H1 (cell line): ENCODE measurements around the gene MAGI1. TPM values are rescaled to one million over a fixed set of nuclear protein-coding genes. Genes with fewer than 3 reads are reported as not detected.

Source experiments
- CTCF ChIA-PET: fragments of 300-600 bp; sonication (Branson Sonifier 250); formaldehyde crosslinking; loops from one replicate; lab custom pipeline; 2021; ENCODE audit not compliant: partially characterized antibody; lab: Charles Lee
- POLR2A ChIA-PET: fragments of 300-600 bp; sonication (Branson Sonifier 250); formaldehyde crosslinking; loops from one replicate; lab custom pipeline; 2021; ENCODE audit warnings: inconsistent platforms; ENCODE audit not compliant: partially characterized antibody; lab: Charles Lee
- DNase-seq, 2 experiments: peaks; one replicate each; pipeline versions ENCODE4 v3.0.0 to v3.0.0-alpha.2; 2010 to 2022; ENCODE audit warnings: low spot score in 2 of 2, low read depth in 1 of 2, mixed read lengths in 1 of 2
- FAIRE-seq: peaks from 2 replicates; lab custom pipeline; 2011; peaks lifted over from hg19 to GRCh38; lab: Jason Lieb, UNC
- H2AFZ ChIP-seq: 2 replicates; pipeline ENCODE4 v1.8.1; 2012; ENCODE audit warnings: low read length, inconsistent platforms
- H2AK5ac ChIP-seq: 2 replicates; pipeline ENCODE4 v1.6.1; 2013; ENCODE audit warnings: low read depth, low read length
- H2BK120ac ChIP-seq: replicated peaks from 2 replicates; pipeline ENCODE3; 2013; ENCODE audit warnings: low read depth, low read length, inconsistent platforms
- H2BK12ac ChIP-seq: 2 replicates; pipeline ENCODE4 v1.6.1; 2013; ENCODE audit warnings: low read depth, low read length
- H2BK15ac ChIP-seq: 2 replicates; pipeline ENCODE4 v1.6.1; 2013; ENCODE audit warnings: low read length
- H2BK20ac ChIP-seq: 2 replicates; pipeline ENCODE4 v1.6.1; 2013; ENCODE audit warnings: low read length
- H2BK5ac ChIP-seq: 2 replicates; pipeline ENCODE4 v1.6.1; 2013; ENCODE audit warnings: low read depth, low read length
- H3K14ac ChIP-seq: 2 replicates; pipeline ENCODE4 v1.6.1; 2013; ENCODE audit warnings: inconsistent platforms; ENCODE audit not compliant: insufficient read length
- H3K18ac ChIP-seq: 2 replicates; pipeline ENCODE4 v1.6.1; 2013; ENCODE audit warnings: low read length; ENCODE audit errors: extremely low read depth
- H3K23ac ChIP-seq: 2 replicates; pipeline ENCODE4 v1.6.1; 2013; ENCODE audit warnings: inconsistent platforms; ENCODE audit not compliant: insufficient read length
- H3K23me2 ChIP-seq: 2 replicates; pipeline ENCODE4 v1.6.1; 2013; ENCODE audit warnings: low read depth, low read length
- H3K27ac ChIP-seq: 2 replicates; pipeline ENCODE4 v1.6.1; 2011; ENCODE audit warnings: low read depth, low read length, inconsistent platforms
- H3K27me3 ChIP-seq, 4 experiments: replicated peaks in 1 of 4; 1 replicate in 1 of 4; 2 replicates in 3 of 4; pipeline versions ENCODE4 v1.6.1 to v1.8.1; 2011 to 2013; ENCODE audit warnings: low read length in 3 of 4, mild to moderate bottlenecking in 3 of 4, inconsistent platforms in 2 of 4, mixed read lengths in 2 of 4, moderate library complexity in 1 of 4; ENCODE audit not compliant: control insufficient read depth in 3 of 4, insufficient read depth in 3 of 4; ENCODE audit errors: extremely low read depth in 1 of 4
- H3K36me3 ChIP-seq, 4 experiments: 2 replicates each; pipeline versions ENCODE4 v1.6.1 to v1.8.1; 2011 to 2013; ENCODE audit warnings: mild to moderate bottlenecking in 4 of 4, low read length in 3 of 4, moderate library complexity in 2 of 4, control low read depth in 1 of 4, inconsistent platforms in 1 of 4; ENCODE audit not compliant: insufficient read depth in 4 of 4, control insufficient read depth in 2 of 4
- H3K4ac ChIP-seq: replicated peaks from 2 replicates; pipeline ENCODE3; 2013; ENCODE audit warnings: low read length, low read depth, mixed read lengths, inconsistent platforms; ENCODE audit not compliant: insufficient read length
- H3K4me1 ChIP-seq, 4 experiments: replicated peaks in 1 of 4; 1 replicate in 1 of 4; 2 replicates in 3 of 4; pipeline versions ENCODE4 v1.6.1 to v1.8.1; 2011 to 2013; ENCODE audit warnings: low read length in 3 of 4, inconsistent platforms in 2 of 4, mixed read lengths in 1 of 4; ENCODE audit not compliant: insufficient read depth in 4 of 4, control insufficient read depth in 3 of 4
- H3K4me2 ChIP-seq, 2 experiments: 2 replicates each; pipeline versions ENCODE4 v1.6.1 to v1.8.1; 2011 to 2013; ENCODE audit warnings: low read depth in 2 of 2, low read length in 2 of 2, control low read depth in 1 of 2, inconsistent platforms in 1 of 2, mild to moderate bottlenecking in 1 of 2; ENCODE audit not compliant: insufficient read depth in 1 of 2
- H3K4me3 ChIP-seq, 4 experiments: fragments of 200-600, 300-600 bp in 1 of 4; sonication (generic), shearing (Covaris generic), sonication (Bioruptor Twin) in 1 of 4; 2 replicates each; pipeline versions ENCODE4 v1.5.1 to v1.8.1; 2011 to 2016; ENCODE audit warnings: low read length in 4 of 4, low read depth in 3 of 4, control low read depth in 2 of 4, inconsistent platforms in 2 of 4, mild to moderate bottlenecking in 2 of 4, mixed read lengths in 1 of 4, moderate library complexity in 1 of 4; ENCODE audit not compliant: insufficient read depth in 2 of 4; ENCODE audit errors: extremely low read depth in 1 of 4
- H3K56ac ChIP-seq: replicated peaks from 2 replicates; pipeline ENCODE3; 2013; ENCODE audit warnings: low read depth, mild to moderate bottlenecking, mixed read lengths, low read length, inconsistent platforms; ENCODE audit not compliant: insufficient read length
- H3K79me1 ChIP-seq: 2 replicates; pipeline ENCODE4 v1.6.1; 2013; ENCODE audit warnings: low read depth, low read length, control low read depth
- H3K79me2 ChIP-seq, 2 experiments: 2 replicates each; pipeline versions ENCODE4 v1.6.1 to v1.8.1; 2012 to 2013; ENCODE audit warnings: low read length in 2 of 2, mild to moderate bottlenecking in 2 of 2, inconsistent platforms in 1 of 2; ENCODE audit not compliant: insufficient read depth in 2 of 2, control insufficient read depth in 1 of 2
- H3K9ac ChIP-seq, 4 experiments: replicated peaks in 1 of 4; 1 replicate in 1 of 4; 2 replicates in 3 of 4; pipeline versions ENCODE4 v1.6.1 to v1.8.1; 2011 to 2013; ENCODE audit warnings: low read depth in 3 of 4, low read length in 3 of 4, control low read depth in 2 of 4, mild to moderate bottlenecking in 2 of 4, moderate library complexity in 2 of 4, inconsistent platforms in 1 of 4; ENCODE audit errors: extremely low read depth in 1 of 4
- H3K9me3 ChIP-seq, 2 experiments: 2 replicates each; pipeline versions ENCODE4 v1.6.1 to v1.8.1; 2012 to 2013; ENCODE audit warnings: mild to moderate bottlenecking in 2 of 2, moderate library complexity in 2 of 2, control low read depth in 1 of 2, inconsistent platforms in 1 of 2, low read depth in 1 of 2, low read length in 1 of 2, mixed read lengths in 1 of 2; ENCODE audit not compliant: insufficient read depth in 2 of 2
- H4K20me1 ChIP-seq, 2 experiments: replicated peaks in 1 of 2; 2 replicates each; pipeline versions ENCODE3 to v1.8.1; 2011 to 2013; ENCODE audit warnings: inconsistent platforms in 2 of 2, low read length in 2 of 2, mild to moderate bottlenecking in 1 of 2; ENCODE audit not compliant: insufficient read depth in 2 of 2, control insufficient read depth in 1 of 2
- H4K5ac ChIP-seq: 2 replicates; pipeline ENCODE4 v1.6.1; 2013; ENCODE audit warnings: low read length, low read depth, mixed read lengths, inconsistent platforms; ENCODE audit not compliant: insufficient read length
- H4K8ac ChIP-seq: 2 replicates; pipeline ENCODE4 v1.8.0; 2013; ENCODE audit warnings: mild to moderate bottlenecking, moderate library complexity, low read length, inconsistent platforms; ENCODE audit not compliant: insufficient read depth; ENCODE audit errors: extremely low read depth
- H4K91ac ChIP-seq: replicated peaks from 2 replicates; pipeline ENCODE3; 2013; ENCODE audit warnings: low read length, mixed read lengths, inconsistent platforms; ENCODE audit not compliant: insufficient read length
- BACH1 ChIP-seq: IDR thresholded peaks from 2 replicates; pipeline ENCODE4 v1.6.1; 2012; ENCODE audit warnings: low read length, improper control_type of control experiment
- EGR1 ChIP-seq: IDR thresholded peaks from 2 replicates; pipeline ENCODE4 v1.6.1; 2011; ENCODE audit warnings: low read depth, low read length, borderline replicate concordance
- POU5F1 ChIP-seq: IDR thresholded peaks from 2 replicates; pipeline ENCODE4 v1.6.1; 2011; ENCODE audit warnings: low read depth, mild to moderate bottlenecking, low read length, moderate library complexity
- RAD21 ChIP-seq, 2 experiments: IDR thresholded peaks in 1 of 2; conservative IDR thresholded peaks in 1 of 2; 2 replicates each; pipeline ENCODE4 v1.6.1; 2011; ENCODE audit warnings: low read depth in 2 of 2, low read length in 2 of 2, improper control_type of control experiment in 1 of 2, inconsistent platforms in 1 of 2, mild to moderate bottlenecking in 1 of 2, moderate library complexity in 1 of 2
- RBBP5 ChIP-seq: IDR thresholded peaks from 2 replicates; pipeline ENCODE4 v1.7.1; 2012; ENCODE audit warnings: low read depth, mild to moderate bottlenecking, inconsistent platforms, low read length, moderate library complexity, borderline replicate concordance
- RFX5 ChIP-seq: IDR thresholded peaks from 2 replicates; pipeline ENCODE4 v1.6.1; 2011; ENCODE audit warnings: low read depth, low read length, improper control_type of control experiment, borderline replicate concordance
- RNF2 ChIP-seq: fragments of 200-900, 300-1000 bp; sonication (generic); IDR thresholded peaks from 2 replicates; pipeline ENCODE4 v1.7.1; 2016; ENCODE audit warnings: borderline replicate concordance, low read depth, mild to moderate bottlenecking, antibody characterized with exemption, low read length; ENCODE audit not compliant: poor library complexity, severe bottlenecking; ENCODE audit errors: missing control alignments
- SAP30 ChIP-seq: fragments of 300-600 bp; sonication (generic); IDR thresholded peaks from 2 replicates; pipeline ENCODE4 v1.7.1; 2012; ENCODE audit warnings: low read length, moderate library complexity, mild to moderate bottlenecking, inconsistent platforms; ENCODE audit not compliant: insufficient read depth, insufficient replicate concordance
- TEAD4 ChIP-seq: IDR thresholded peaks from 2 replicates; pipeline ENCODE4 v1.6.1; 2012; ENCODE audit warnings: low read depth, low read length, inconsistent platforms, mixed read lengths
- WGBS, 2 experiments: shearing (Covaris generic) in 1 of 2; methylation state at CpG; one replicate each; pipeline versions ENCODE4 v1.1.6 to v1.1.7; 2013 to 2015; ENCODE audit warnings: low lambda C conversion rate in 2 of 2, mixed read lengths in 2 of 2, inconsistent platforms in 1 of 2, low coverage in 1 of 2, missing lambda C conversion rate in 1 of 2; ENCODE audit not compliant: insufficient replicate concordance in 2 of 2, insufficient coverage in 1 of 2, insufficient read length in 1 of 2; ENCODE audit errors: extremely low coverage in 1 of 2, missing lambda C conversion rate in 1 of 2; 5-methylcytosine and 5-hydroxymethylcytosine counted together
- polyA plus RNA-seq, 7 experiments: library from polyadenylated mRNA; depleted of rRNA in 3 of 7; stranded (reverse) in 5 of 7; unstranded in 2 of 7; fragments of >200 nt in 5 of 7; fragments of 200-250 nt in 2 of 7; gene quantifications; 1 replicate in 5 of 7; 2 replicates in 1 of 7; 4 replicates in 1 of 7; pipeline versions ENCODE4 v1.2.1 to v1.2.3, GENCODE V29; 2011 to 2013; ENCODE audit warnings: missing spikeins in 2 of 7, mixed read lengths in 2 of 7
- total RNA-seq: library from RNA; stranded (reverse); fragmentation: NEBNext Ultra II Directional; extraction: Animal tissue kit (Norgen Biotek cat#: 25700); gene quantifications from 2 replicates; pipeline ENCODE4 v1.2.1, GENCODE V29; 2021

Gene MAGI1
- total and polyA plus RNA-seq, 2 of the 8 experiments (the other 6 are each of a cell fraction or from before 2014, with no cell fraction given) = 19.8 to 78.0 TPM

GRCh38 chr3:65783117-65783516 is 255.6 kb downstream of the MAGI1 start:
- CTCF ChIA-PET = interaction anchor here (0.6 to 1.6 kb wide), 9 partner anchors 64 to 710 kb away, joined by 3 to 6 read pairs (median 3); no protein-coding TSS in a partner anchor
- H3K9ac ChIP-seq = no peak overlapping the region
- POLR2A ChIA-PET = interaction anchor here (0.6 kb wide), 1 partner anchor 287 kb away, joined by 3 read pairs; no protein-coding TSS in a partner anchor
- H3K4ac ChIP-seq = no peak overlapping the region
- no peak overlapping the region for H2AK5ac ChIP-seq
- H2BK15ac ChIP-seq = no peak overlapping the region
- TF ChIP-seq RFX5 = no peak
- no peak for TF ChIP-seq POU5F1
- TF ChIP-seq SAP30 = no peak
- TF ChIP-seq RAD21 (IDR thresholded peaks at IDR 0.05 in 1 of 2, conservative IDR thresholded peaks at IDR 0.05 in 1 of 2; ENCODE audit: low read depth in 2 of 2, low read length in 2 of 2) = no peak
- TF ChIP-seq EGR1 = no peak
- no peak for TF ChIP-seq BACH1
- no peak for TF ChIP-seq RNF2
- no peak for TF ChIP-seq TEAD4
- TF ChIP-seq RBBP5 = no peak
- TF ChIP-seq, all 59 proteins: peak for 0
- Histone ChIP-seq H3K4me2 (no peak overlapping the region), H2BK12ac (no peak overlapping the region), H3K56ac (no peak overlapping the region), H3K4me3 (no peak overlapping the region), H3K79me2 (peaks cover 0 to 12% of the 10 kb centered on the region in 2 experiments; a peak in 1 of 4 replicates), H3K14ac (no peak overlapping the region), H3K27me3 (no peaks in the 10 kb centered on the region), H2BK20ac (no peak overlapping the region), H3K36me3 (no peaks in the 10 kb centered on the region), H3K9me3 (no peaks in the 10 kb centered on the region), H2BK120ac (no peak overlapping the region), H4K91ac (no peak overlapping the region), H3K18ac (no peak overlapping the region), H4K20me1 (no peaks in the 10 kb centered on the region), H4K5ac (no peak overlapping the region), H3K4me1 (peaks cover 0 to 3% (median 1%) of the 10 kb centered on the region in 4 experiments; a peak in 3 of 7 replicates), H2BK5ac (no peak overlapping the region), H3K27ac (no peak overlapping the region), H3K79me1 (no peaks in the 10 kb centered on the region), H4K8ac (no peak overlapping the region), H2AFZ (no peak overlapping the region), H3K23ac (no peak overlapping the region), H3K23me2 (0 out of 2 replicates have a peak, but pooled peaks cover 2% of the 10 kb centered on the region)
- DNase-seq = no peak
- 90% methylated on average over 3 of the region's 3 CpGs; no CpG with 5 or more reads in 1 of the 2 experiments for WGBS, 2 experiments
- FAIRE-seq = no peak
